Measurements from ENCODE around the gene SCARB1. TPM values are rescaled to one million over a fixed set of nuclear protein-coding genes. Genes with fewer than 3 reads are reported as not detected.

The SCARB1 gene
- total and polyA plus RNA-seq, 9 of the 15 experiments (the other 6 are each of a cell fraction or from before 2014, with no cell fraction given), result 0.56 to 157 (median 52.8) TPM

- TF ChIP-seq ATF6 (CRISPR knock-in tag; IDR thresholded peaks at IDR 0.05) (peak; percentile 98), STAT5B (CRISPR knock-in tag; IDR thresholded peaks at IDR 0.05) (no peak), PHTF2 (CRISPR knock-in tag; IDR thresholded peaks at IDR 0.05) (no peak), ARID1B (IDR thresholded peaks at IDR 0.05) (peak; percentile 79), ZBTB7A (IDR thresholded peaks at IDR 0.05; ENCODE audit: borderline replicate concordance, control insufficient read depth, low read depth, low read length) (no peak; the same call in 1 of the 2 replicates), SLC30A9 (CRISPR knock-in tag; IDR thresholded peaks at IDR 0.05) (no peak), RBFOX2 (IDR thresholded peaks at IDR 0.05; ENCODE audit: low read depth, low read length) (peak; percentile 67), FOS (IDR thresholded peaks at IDR 0.05; ENCODE audit: extremely low read depth, insufficient read length) (peak; percentile 62), SUPT5H (IDR thresholded peaks at IDR 0.05) (peak; percentile 28; the same call in 1 of the 2 replicates), LCOR (CRISPR knock-in tag; IDR thresholded peaks at IDR 0.05) (peak; percentile 71), ZNF133 (CRISPR knock-in tag; IDR thresholded peaks at IDR 0.05) (no peak), ZFX (CRISPR knock-in tag; IDR thresholded peaks at IDR 0.05) (peak; percentile 43; the same call in 1 of the 2 replicates), ZFP30 (CRISPR knock-in tag; IDR thresholded peaks at IDR 0.05; ENCODE audit: borderline replicate concordance) (no peak), MEF2A (IDR thresholded peaks at IDR 0.05; ENCODE audit: control insufficient read depth, low read depth, low read length) (no peak), PPARD (CRISPR knock-in tag; IDR thresholded peaks at IDR 0.05) (no peak), EHMT2 (IDR thresholded peaks at IDR 0.05) (no peak), CAMTA2 (CRISPR knock-in tag; conservative IDR thresholded peaks at IDR 0.05) (no peak), JUN (IDR thresholded peaks at IDR 0.05; ENCODE audit: borderline replicate concordance, low read depth, low read length) (peak; percentile 95), JUN (CRISPR knock-in tag; IDR thresholded peaks at IDR 0.05; ENCODE audit: borderline replicate concordance) (no peak; the same call in 1 of the 2 replicates), ATF2 (CRISPR knock-in tag; IDR thresholded peaks at IDR 0.05) (no peak), PTBP1 (IDR thresholded peaks at IDR 0.05; ENCODE audit: low read depth, low read length) (0 out of 2 replicates have a peak, but pooled peaks have one; percentile 20), STAT5A (IDR thresholded peaks at IDR 0.05; ENCODE audit: borderline replicate concordance, low read length) (no peak), L3MBTL2 (IDR thresholded peaks at IDR 0.05) (peak; percentile 100), BMI1 (IDR thresholded peaks at IDR 0.05; ENCODE audit: low read length) (no peak), ZNF408 (CRISPR knock-in tag; IDR thresholded peaks at IDR 0.05; ENCODE audit: low read depth) (no peak)
- TF ChIP-seq, protein P1, sequence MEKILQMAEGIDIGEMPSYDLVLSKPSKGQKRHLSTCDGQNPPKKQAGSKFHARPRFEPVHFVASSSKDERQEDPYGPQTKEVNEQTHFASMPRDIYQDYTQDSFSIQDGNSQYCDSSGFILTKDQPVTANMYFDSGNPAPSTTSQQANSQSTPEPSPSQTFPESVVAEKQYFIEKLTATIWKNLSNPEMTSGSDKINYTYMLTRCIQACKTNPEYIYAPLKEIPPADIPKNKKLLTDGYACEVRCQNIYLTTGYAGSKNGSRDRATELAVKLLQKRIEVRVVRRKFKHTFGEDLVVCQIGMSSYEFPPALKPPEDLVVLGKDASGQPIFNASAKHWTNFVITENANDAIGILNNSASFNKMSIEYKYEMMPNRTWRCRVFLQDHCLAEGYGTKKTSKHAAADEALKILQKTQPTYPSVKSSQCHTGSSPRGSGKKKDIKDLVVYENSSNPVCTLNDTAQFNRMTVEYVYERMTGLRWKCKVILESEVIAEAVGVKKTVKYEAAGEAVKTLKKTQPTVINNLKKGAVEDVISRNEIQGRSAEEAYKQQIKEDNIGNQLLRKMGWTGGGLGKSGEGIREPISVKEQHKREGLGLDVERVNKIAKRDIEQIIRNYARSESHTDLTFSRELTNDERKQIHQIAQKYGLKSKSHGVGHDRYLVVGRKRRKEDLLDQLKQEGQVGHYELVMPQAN (IDR thresholded peaks at IDR 0.05; ENCODE audit: borderline replicate concordance), result peak; percentile 86
Observed at GRCh38 chr12:124904306-124905098, 40.8 kb upstream of the SCARB1 start (continued).
